IPS-15b (cell line): ENCODE data around the gene SYCN.
"Not testable (repeated sequence)": the region's sequence is repeated elsewhere in the genome, so short reads cannot be mapped to it uniquely, and the experiment has no call there.

ENCODE experiments used
- H3K27me3 ChIP-seq: one replicate; pipeline ENCODE4 v1.6.1; 2013; ENCODE audit warnings: low read length; ENCODE audit not compliant: control insufficient read depth, insufficient read depth
- H3K36me3 ChIP-seq: one replicate; pipeline ENCODE4 v1.6.1; 2013; ENCODE audit warnings: low read length; ENCODE audit not compliant: control insufficient read depth, insufficient read depth
- H3K4me1 ChIP-seq: one replicate; pipeline ENCODE4 v1.6.1; 2013; ENCODE audit warnings: mild to moderate bottlenecking, low read length; ENCODE audit not compliant: control insufficient read depth, insufficient read depth
- H3K4me3 ChIP-seq: one replicate; pipeline ENCODE4 v1.5.1; 2013; ENCODE audit warnings: low read depth, low read length
- H3K9ac ChIP-seq: one replicate; pipeline ENCODE4 v1.6.1; 2013; ENCODE audit warnings: low read depth, mild to moderate bottlenecking, low read length
- H3K9me3 ChIP-seq: one replicate; pipeline ENCODE4 v1.6.1; 2013; ENCODE audit warnings: mild to moderate bottlenecking, low read length; ENCODE audit not compliant: control insufficient read depth, insufficient read depth

SYCN gene

DNA sequence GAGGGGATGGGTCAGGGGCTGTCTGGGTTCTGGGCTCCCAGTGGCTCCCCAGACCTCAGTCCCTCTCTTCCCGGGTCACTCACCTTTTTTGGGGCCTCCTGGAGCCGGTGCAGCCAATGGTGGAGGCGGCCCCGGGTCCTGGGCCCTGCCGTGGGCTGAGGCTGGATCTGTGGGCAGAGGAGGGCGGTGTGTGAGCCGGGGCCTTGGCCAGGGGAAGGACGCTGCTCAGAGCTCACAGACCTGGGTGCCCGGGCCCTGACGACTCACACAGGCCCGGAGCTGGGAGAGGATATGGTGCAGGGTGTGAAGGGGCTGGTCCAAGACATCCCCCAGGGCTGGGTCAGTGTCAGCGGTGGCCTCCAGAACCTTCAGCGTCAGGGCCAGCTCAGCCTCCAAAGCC lies 39.7 kb upstream of the SYCN start:
- H3K4me1 ChIP-seq, H3K4me3 ChIP-seq, H3K36me3 ChIP-seq, H3K9me3 ChIP-seq, H3K9ac ChIP-seq: not testable (repeated sequence)
- peaks cover 33% of the 10 kb centered on the region for H3K27me3 ChIP-seq

DNA sequence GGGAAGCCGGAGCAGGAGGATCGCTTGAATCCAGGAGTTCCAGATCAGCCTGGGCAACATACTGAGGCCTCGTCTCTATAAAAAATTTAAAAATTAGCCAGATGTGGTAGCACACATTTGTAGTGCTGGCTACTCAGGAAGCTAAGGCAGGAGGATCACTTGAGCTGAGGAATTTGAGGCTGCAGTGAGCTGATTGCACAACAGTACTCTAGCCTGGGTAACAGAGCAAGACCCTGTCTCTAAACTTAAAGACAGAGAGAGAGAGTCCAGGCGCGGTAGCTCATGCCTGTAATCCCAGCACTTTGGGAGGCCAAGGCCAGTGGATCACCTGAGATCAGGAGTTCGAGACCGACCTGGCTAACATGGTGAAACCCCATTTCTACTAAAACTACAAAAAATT lies 36.4 kb upstream of the SYCN start:
- Histone ChIP-seq H3K27me3 (peaks cover 14% of the 10 kb centered on the region), H3K36me3 (no peaks in the 10 kb centered on the region), H3K9me3 (no peaks in the 10 kb centered on the region), H3K4me3 (no peak overlapping the region), H3K4me1 (no peaks in the 10 kb centered on the region), H3K9ac (no peak overlapping the region)

DNA sequence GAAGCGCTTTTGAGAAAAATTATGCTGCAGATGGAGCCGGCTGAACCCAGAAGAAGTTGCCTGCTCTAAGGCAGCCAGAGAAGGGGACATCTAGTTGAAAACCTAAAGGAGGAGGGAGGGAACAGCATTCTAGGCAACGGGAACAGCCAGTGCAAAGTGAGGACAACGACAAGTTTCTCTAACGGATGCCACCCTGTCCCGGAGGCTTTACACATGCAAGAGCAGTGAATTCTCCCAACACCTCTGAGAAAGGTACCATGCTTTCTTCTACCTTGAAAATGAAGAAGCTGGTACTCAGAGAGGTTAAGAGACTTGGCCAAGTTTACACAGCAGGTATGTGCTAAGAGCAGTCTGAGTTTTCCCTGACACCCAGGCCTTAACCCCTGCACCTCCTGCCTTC lies 34.9 kb upstream of the SYCN start:
- no peak overlapping the region for H3K4me3 ChIP-seq
- H3K4me1 ChIP-seq = no peaks in the 10 kb centered on the region
- H3K9ac ChIP-seq = no peak overlapping the region
- H3K27me3 ChIP-seq = peaks cover 14% of the 10 kb centered on the region
- no peaks in the 10 kb centered on the region for H3K36me3 ChIP-seq
- H3K9me3 ChIP-seq = no peaks in the 10 kb centered on the region

GRCh38 chr19:39238209-39238608 lies 34.1 kb upstream of the SYCN start:
- H3K9ac ChIP-seq = no peak overlapping the region
- no peaks in the 10 kb centered on the region for H3K4me1 ChIP-seq
- no peaks in the 10 kb centered on the region for H3K9me3 ChIP-seq
- H3K4me3 ChIP-seq = no peak overlapping the region
- H3K27me3 ChIP-seq = peaks cover 14% of the 10 kb centered on the region
- H3K36me3 ChIP-seq = no peaks in the 10 kb centered on the region

DNA sequence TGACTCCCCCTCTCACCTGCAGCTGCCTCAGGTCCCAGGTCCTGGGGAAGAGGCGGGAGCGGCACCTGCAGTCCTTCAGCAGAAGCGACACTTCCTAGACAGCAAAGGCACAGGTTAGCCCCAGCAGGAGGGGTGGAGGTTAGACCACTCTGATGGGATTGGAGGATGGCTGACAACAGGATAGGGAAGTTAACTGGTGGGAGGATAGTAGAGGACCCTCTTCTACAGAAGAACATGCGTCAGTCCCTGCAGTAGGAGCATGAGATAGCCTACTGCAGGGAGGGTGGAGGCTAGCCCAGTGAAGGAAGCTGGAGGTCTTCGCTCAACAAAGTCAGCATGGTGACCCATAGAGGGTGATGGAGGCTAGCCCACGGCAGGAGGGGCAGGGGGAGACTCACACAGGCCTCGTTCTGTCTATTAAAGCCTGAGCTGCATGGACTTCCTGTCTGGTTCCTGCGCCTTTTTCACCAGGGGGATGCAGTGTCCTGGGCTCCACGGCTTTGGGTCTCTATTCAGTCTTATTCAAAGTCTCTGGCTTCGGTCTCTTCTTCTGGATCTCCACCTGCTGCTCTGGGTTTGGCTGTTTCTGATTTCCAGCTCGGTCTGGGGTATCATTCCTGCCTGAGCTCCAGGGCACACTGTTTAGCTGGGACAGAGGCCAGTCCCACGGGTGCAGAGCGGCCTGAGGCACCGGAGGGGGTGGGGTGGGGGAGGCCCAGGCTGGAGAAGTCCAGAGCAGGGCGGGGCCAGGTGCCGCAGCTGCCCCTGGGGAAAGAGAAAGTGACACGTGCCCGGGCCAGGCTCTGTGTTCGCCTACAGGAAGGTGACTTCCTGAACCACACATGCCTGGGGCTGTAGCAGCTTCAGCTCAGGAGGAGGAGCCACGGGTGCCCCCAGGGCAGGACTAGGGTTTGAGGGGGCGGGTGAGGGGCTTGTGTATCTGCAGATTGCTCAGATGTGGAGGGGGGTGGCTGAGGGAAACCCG lies 33.4 kb upstream of the SYCN start:
- Histone ChIP-seq H3K36me3 (no peaks in the 10 kb centered on the region), H3K9me3 (no peaks in the 10 kb centered on the region), H3K4me3 (no peak overlapping the region), H3K27me3 (peaks cover 14% of the 10 kb centered on the region), H3K9ac (no peak overlapping the region), H3K4me1 (no peaks in the 10 kb centered on the region)

DNA sequence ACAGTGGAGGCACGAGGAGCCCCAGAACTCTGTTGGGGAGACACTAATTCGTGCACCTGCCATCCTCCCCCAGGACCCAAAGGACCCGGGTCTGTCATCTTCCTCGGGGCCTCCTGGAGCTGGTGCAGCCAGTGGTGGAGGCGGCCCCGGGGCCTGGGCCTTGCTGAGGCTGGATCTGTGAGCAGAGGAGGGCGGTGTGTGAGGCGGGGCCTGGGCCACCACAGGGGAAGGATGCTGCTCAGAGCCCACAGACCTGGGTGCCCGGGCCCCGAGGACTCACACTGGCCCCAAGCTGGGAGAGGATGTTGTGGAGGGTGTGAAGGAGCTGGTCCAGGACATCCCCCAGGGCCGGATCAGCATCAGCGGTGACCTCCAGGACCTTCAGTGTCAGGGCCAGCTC lies 32.5 kb upstream of the SYCN start:
- peaks cover 10% of the 10 kb centered on the region for H3K27me3 ChIP-seq
- H3K9ac ChIP-seq = no peak overlapping the region
- no peaks in the 10 kb centered on the region for H3K36me3 ChIP-seq
- H3K4me3 ChIP-seq = no peak overlapping the region
- H3K9me3 ChIP-seq = no peaks in the 10 kb centered on the region
- no peaks in the 10 kb centered on the region for H3K4me1 ChIP-seq

GRCh38 chr19:39232708-39233107 lies 28.6 kb upstream of the SYCN start:
- Histone ChIP-seq H3K9ac (no peak overlapping the region), H3K9me3 (no peaks in the 10 kb centered on the region), H3K36me3 (no peaks in the 10 kb centered on the region), H3K4me3 (no peak overlapping the region), H3K4me1 (no peaks in the 10 kb centered on the region), H3K27me3 (no peaks in the 10 kb centered on the region)

DNA sequence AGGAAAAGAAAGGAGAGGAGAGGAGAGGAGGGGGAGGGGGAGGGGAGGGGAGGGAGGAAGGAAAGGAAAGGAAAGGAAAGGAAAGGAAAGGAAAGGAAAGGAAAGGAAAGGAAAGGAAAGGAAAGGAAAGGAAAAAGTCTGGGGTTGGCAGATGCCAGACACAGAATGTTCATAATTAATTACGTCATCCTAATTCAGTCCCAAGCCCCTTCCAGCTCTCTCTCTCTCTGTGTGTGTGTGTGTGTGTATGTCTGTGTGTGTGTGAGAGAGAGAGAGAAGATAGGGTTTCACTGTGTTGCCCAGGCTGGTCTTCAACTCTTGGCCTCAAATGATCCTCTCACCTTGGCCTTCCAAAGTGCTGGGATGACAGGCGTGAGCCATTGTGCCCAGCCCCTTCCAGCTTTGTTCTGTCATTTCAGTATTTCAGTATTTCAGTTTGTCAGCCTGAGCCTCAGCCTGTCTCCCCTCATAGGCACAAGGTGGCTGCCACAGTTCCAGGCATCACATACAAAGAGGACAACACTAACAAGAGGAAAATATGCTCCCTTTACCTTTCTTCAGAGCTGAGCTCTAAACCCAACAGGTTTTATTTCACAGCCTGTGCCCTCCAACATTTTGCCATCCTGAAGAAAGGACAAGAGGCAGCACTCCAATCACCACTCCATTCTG lies 26.2 kb upstream of the SYCN start:
- Histone ChIP-seq H3K27me3 (no peaks in the 10 kb centered on the region), H3K36me3 (no peaks in the 10 kb centered on the region), H3K9ac (no peak overlapping the region), H3K4me3 (no peak overlapping the region), H3K4me1 (no peaks in the 10 kb centered on the region), H3K9me3 (no peaks in the 10 kb centered on the region)

DNA sequence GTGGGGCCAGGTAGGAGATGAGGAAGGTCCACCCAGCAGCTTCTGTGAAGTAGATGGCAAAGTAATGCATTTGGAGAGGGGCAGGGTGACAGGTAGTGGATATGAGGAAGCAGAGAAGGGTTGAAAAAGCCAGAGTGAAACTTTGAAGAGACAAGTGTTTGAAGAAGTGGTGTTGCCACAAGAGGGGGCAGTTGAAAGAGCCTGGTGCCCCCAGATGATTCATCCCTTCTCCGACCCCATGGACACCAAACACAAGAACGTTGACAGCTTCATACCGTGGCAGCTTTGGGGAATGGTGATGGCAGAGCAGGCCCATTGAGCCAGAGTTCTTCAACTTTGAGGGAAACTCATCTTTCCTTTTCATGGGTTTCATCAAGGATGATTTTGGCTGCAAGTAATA lies 20.8 kb upstream of the SYCN start:
- H3K9ac ChIP-seq = no peak overlapping the region
- no peak overlapping the region for H3K4me3 ChIP-seq
- H3K4me1 ChIP-seq = no peaks in the 10 kb centered on the region
- H3K36me3 ChIP-seq = no peaks in the 10 kb centered on the region
- peaks cover 9% of the 10 kb centered on the region for H3K27me3 ChIP-seq
- H3K9me3 ChIP-seq = no peaks in the 10 kb centered on the region

GRCh38 chr19:39223703-39224279 lies 19.7 kb upstream of the SYCN start:
- H3K9ac ChIP-seq = no peak overlapping the region
- H3K36me3 ChIP-seq = no peaks in the 10 kb centered on the region
- no peaks in the 10 kb centered on the region for H3K4me1 ChIP-seq
- no peaks in the 10 kb centered on the region for H3K9me3 ChIP-seq
- peaks cover 9% of the 10 kb centered on the region for H3K27me3 ChIP-seq
- H3K4me3 ChIP-seq = no peak overlapping the region

DNA sequence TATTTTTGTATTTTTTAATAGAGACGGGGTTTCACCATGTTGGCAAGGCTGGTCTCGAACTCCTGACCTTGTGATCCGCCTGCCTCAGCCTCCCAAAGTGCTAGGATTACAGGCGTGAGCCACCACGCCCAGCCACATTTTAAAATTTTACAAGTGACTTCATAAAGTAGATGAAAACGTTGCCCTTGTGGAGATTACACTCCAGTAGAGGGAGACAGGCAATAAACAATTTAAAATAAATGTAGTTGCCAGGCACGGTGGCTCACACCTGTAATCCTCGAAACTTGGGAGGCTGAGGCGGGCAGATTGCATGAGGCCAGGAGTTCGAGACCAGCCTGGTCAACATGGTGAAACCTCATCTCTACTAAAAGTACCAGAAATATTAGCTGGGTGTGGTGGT lies 15.0 kb upstream of the SYCN start:
- not testable (repeated sequence) for H3K4me3 ChIP-seq, H3K9me3 ChIP-seq, H3K27me3 ChIP-seq, H3K36me3 ChIP-seq, H3K9ac ChIP-seq, H3K4me1 ChIP-seq
